GM12875 (cell line): ENCODE measurements around the gene GLIS1.

Source experiments
- H3K4me3 ChIP-seq: one replicate; pipeline ENCODE4 v1.5.1; 2011; ENCODE audit warnings: low read depth, low read length, control low read depth
- CTCF ChIP-seq: IDR thresholded peaks from 2 replicates; pipeline ENCODE4 v1.5.1; 2011; ENCODE audit warnings: low read depth, mild to moderate bottlenecking, control low read depth, inconsistent platforms, low read length, moderate library complexity, borderline replicate concordance; ENCODE audit not compliant: insufficient read depth

Gene GLIS1

GRCh38 chr1:53580009-53580400 lies 159.0 kb downstream of the GLIS1 start:
- no peak for TF ChIP-seq CTCF

GRCh38 chr1:53579221-53580008 lies 159.5 kb downstream of the GLIS1 start:
- H3K4me3 ChIP-seq = no peak overlapping the region
- TF ChIP-seq CTCF = no peak

More at GRCh38 chr1:53580009-53580400, 159.0 kb downstream of the GLIS1 start:
- H3K4me3 ChIP-seq = no peak overlapping the region

- H3K4me3 ChIP-seq = no peak overlapping the region
- no peak for TF ChIP-seq CTCF
Observed at GRCh38 chr1:53578358-53578757, 160.6 kb downstream of the GLIS1 start.

GRCh38 chr1:53577761-53578100 lies 161.2 kb downstream of the GLIS1 start:
- TF ChIP-seq CTCF = no peak

GRCh38 chr1:53576866-53577760 lies 161.9 kb downstream of the GLIS1 start:
- no peak overlapping the region for H3K4me3 ChIP-seq
- TF ChIP-seq CTCF = no peak

More at GRCh38 chr1:53577761-53578100, 161.2 kb downstream of the GLIS1 start:
- no peak overlapping the region for H3K4me3 ChIP-seq

GRCh38 chr1:53576381-53576801 lies 162.6 kb downstream of the GLIS1 start:
- no peak overlapping the region for H3K4me3 ChIP-seq

More at GRCh38 chr1:53576381-53576801, 162.6 kb downstream of the GLIS1 start:
- no peak for TF ChIP-seq CTCF
